Measurements from ENCODE around the gene ZSCAN26. TPM values are rescaled to one million over a fixed set of nuclear protein-coding genes. Genes with fewer than 3 reads are reported as not detected.

The ZSCAN26 gene
- total RNA-seq, 4 donors from 2014 or later = 8.3 to 20.7 (median 11.0) TPM

- peak overlapping the region; percentile 92 for H3K4me3 ChIP-seq (ENCODE audit: low read depth, poor library complexity, severe bottlenecking)
- intact Hi-C loops (cut with DNase I; ENCODE audit: low total_unique reads) = no loop called here
- 0 to 1% methylated on average over 11 to 24 of the region's 25 CpGs for WGBS, 2 donors
- no peak for DNase-seq (ENCODE audit: low spot score in 2 of 2)
- TF ChIP-seq POLR2A (IDR thresholded peaks at IDR 0.05) = no peak
- TF ChIP-seq, protein P1, sequence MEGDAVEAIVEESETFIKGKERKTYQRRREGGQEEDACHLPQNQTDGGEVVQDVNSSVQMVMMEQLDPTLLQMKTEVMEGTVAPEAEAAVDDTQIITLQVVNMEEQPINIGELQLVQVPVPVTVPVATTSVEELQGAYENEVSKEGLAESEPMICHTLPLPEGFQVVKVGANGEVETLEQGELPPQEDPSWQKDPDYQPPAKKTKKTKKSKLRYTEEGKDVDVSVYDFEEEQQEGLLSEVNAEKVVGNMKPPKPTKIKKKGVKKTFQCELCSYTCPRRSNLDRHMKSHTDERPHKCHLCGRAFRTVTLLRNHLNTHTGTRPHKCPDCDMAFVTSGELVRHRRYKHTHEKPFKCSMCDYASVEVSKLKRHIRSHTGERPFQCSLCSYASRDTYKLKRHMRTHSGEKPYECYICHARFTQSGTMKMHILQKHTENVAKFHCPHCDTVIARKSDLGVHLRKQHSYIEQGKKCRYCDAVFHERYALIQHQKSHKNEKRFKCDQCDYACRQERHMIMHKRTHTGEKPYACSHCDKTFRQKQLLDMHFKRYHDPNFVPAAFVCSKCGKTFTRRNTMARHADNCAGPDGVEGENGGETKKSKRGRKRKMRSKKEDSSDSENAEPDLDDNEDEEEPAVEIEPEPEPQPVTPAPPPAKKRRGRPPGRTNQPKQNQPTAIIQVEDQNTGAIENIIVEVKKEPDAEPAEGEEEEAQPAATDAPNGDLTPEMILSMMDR (IDR thresholded peaks at IDR 0.05) = no peak
Observed at GRCh38 chr6:28251661-28252008, 15.3 kb upstream of the ZSCAN26 start.

DNA sequence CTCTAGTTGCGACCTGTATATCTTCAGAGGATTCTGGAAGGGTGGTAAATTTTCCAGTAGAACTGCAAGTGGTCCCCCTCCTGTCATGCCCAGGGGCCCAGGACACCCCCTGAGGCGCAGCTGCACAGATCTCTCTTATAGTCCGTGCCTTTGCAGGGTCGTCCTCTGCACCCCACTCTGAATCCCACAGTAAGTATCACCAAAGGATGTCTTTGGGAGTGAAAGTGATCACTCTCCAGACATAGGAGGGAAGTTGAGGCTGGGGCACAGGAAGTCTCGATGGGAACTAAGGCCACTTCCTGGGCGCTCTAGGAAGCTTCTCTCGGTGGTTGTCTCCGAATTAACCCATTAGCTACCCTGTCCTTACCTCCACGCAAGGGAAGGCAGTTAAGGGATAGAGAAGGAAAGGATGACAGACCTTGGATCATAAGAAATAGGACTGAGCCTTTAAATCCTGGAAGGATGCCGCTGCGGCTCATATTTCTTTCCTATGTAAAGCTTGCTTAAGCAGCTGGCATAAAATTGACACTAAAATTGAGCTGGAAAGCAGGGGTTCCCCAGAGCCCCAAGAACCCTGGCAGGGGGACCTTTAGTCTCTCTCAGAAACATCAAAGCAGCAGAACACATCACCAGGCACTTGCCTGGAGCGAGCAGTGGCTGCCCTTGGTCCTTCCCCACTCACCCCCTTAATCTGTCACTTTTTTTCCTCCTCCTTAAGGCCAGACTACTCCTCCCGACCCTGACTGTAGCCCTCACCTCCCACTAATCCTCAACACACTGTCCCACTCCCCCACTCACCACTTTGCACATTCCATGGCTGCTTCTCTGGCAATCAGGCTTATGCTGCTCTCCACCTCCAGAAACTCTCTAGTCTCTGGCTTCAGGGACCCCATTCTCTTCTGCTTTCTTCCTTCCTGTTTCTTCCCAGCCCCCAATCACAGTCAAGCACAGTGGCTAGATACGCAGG is 14.7 kb upstream of the ZSCAN26 start, which contains the start of gene ZKSCAN4:
Gene ZKSCAN4, minus strand, starts transcription at position 261 of the 967 bp plus-strand sequence. CDS start 289 bp downstream, outside the sequence.
- 7 to 8% methylated on average over 14 of the region's 14 CpGs for WGBS, 2 donors
- intact Hi-C loops (cut with DNase I; ENCODE audit: low total_unique reads) = no loop called here
- peak; percentile 62 to 89 for DNase-seq (ENCODE audit: low spot score in 2 of 2)
- TF ChIP-seq, protein P1 (IDR thresholded peaks at IDR 0.05) = no peak
- no peak for TF ChIP-seq POLR2A (IDR thresholded peaks at IDR 0.05)
- H3K4me3 ChIP-seq (ENCODE audit: low read depth, poor library complexity, severe bottlenecking) = peak within 1 kb of the TSS; percentile 92

- H3K4me3 ChIP-seq (ENCODE audit: low read depth, poor library complexity, severe bottlenecking) = no peak overlapping the region
- no peak for DNase-seq (ENCODE audit: low spot score in 2 of 2)
- WGBS, 2 donors = 86 to 100% methylated on average over 1 of the region's 1 CpG
- TF ChIP-seq POLR2A (IDR thresholded peaks at IDR 0.05) = no peak
- TF ChIP-seq, protein P1 (IDR thresholded peaks at IDR 0.05) = no peak
- intact Hi-C loops (cut with DNase I; ENCODE audit: low total_unique reads) = no loop called here
Observed at GRCh38 chr6:28254121-28254519, 12.8 kb upstream of the ZSCAN26 start.

DNA sequence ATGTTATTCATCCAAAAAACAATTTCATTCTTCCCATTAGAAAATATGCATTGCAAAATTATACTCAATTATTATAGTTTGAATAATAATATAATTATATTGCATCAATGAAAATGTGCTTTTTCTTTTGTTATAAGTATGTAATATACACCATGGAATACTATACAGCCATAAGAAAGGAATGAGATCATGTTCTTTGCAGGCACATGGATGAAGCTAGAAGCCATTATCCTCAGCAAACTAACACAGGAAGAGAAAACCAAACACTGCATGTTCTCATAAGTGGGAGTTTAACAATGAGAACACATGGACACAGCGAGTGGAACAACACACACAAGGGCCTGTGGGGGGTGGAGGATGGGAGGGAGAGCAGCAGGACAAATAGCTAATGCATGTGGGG is 9.9 kb upstream of the ZSCAN26 start:
- intact Hi-C loops (cut with DNase I; ENCODE audit: low total_unique reads) = no loop called here
- TF ChIP-seq, protein P1 (IDR thresholded peaks at IDR 0.05) = no peak
- no peak for TF ChIP-seq POLR2A (IDR thresholded peaks at IDR 0.05)
- no peak overlapping the region for H3K4me3 ChIP-seq (ENCODE audit: low read depth, poor library complexity, severe bottlenecking)
- WGBS, 2 donors = 0% methylated on average over 1 of the region's 1 CpG
- no peak for DNase-seq (ENCODE audit: low spot score in 2 of 2)

DNA sequence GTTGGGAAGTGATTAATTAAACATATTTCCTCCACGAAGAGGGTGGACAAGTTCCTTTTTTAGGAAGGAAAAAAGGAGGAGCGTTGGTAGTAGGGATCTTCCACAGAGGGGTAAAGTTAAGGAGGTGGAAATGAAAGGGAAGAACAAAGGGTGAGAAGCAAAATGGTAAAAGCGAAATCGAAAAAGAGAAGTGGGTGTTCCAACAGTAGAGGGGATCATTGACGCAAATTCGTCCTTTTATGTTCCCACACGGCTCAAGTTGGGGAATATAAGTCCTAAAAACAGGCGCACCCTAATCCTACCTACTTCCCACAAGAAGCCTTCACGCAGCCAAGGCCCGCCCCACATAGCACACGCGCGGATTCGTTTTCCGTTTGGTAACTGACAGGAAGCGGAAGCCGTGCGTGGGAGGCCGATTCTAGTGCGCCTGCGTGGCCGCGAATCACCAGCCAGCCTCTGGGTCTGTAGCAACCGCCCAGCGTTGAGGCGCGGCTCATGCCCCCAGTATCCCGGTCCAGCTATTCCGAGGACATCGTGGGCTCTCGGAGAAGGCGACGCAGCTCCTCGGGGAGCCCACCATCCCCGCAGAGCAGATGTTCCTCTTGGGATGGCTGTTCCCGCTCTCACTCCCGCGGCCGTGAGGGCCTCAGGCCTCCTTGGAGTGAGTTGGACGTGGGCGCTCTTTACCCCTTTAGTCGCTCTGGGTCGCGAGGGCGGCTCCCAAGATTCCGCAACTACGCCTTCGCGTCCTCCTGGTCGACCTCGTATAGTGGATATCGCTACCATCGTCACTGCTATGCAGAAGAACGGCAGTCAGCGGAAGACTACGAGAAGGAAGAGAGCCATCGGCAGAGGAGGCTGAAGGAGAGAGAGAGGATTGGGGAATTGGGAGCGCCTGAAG is 7.8 kb upstream of the ZSCAN26 start, which contains the start of gene NKAPL:
Gene NKAPL, plus strand, starts transcription at position 421 of the 901 bp plus-strand sequence. Its CDS starts 75 bp downstream, at position 496.
- peak; percentile 51 to 94 for DNase-seq (ENCODE audit: low spot score in 2 of 2)
- intact Hi-C loops (cut with DNase I; ENCODE audit: low total_unique reads) = no loop called here
- 29 to 30% methylated on average over 52 to 54 of the region's 58 CpGs for WGBS, 2 donors
- H3K4me3 ChIP-seq (ENCODE audit: low read depth, poor library complexity, severe bottlenecking) = peak within 1 kb of the TSS; percentile 19
- no peak for TF ChIP-seq POLR2A (IDR thresholded peaks at IDR 0.05)
- TF ChIP-seq, protein P1 (IDR thresholded peaks at IDR 0.05) = no peak

Measured in lower leg skin (tissue), 4 donors.